A549 treated with CpdA at 1 μM for 4 hours (cell line): ENCODE measurements around the gene RNF103. TPM values are rescaled to one million over a fixed set of nuclear protein-coding genes. Genes with fewer than 3 reads are reported as not detected.

Experiments
- total RNA-seq: library from RNA; stranded (reverse); fragments of 200-300 nt; extraction: Qiagen RNA extraction; gene quantifications from 5 replicates; pipeline ENCODE4 v1.2.3, GENCODE V29; 2022; ENCODE audit warnings: low read depth

Gene RNF103
- 30.9 to 40.0 TPM (median 37.8 TPM) in 5 replicates for total RNA-seq

GRCh38 chr2:86623494-86624266, at the start of gene RNF103:
Gene RNF103 (minus strand): TSS chr2:86623865. CDS start chr2:86622886, 979 bp downstream.

GRCh38 chr2:86562922-86563649, 60.6 kb downstream of the RNF103 start, which contains the start of gene CHMP3:
Gene CHMP3 (minus strand): TSS chr2:86563443. CDS start chr2:86563348, 95 bp downstream.

Other genes starting within 250 kb of the RNF103 start
- 24.1 to 39.9 TPM (median 31.4 TPM) in 5 replicates for gene KDM3A, start 182.5 kb downstream of the RNF103 start, total RNA-seq
- 120 to 133 TPM (median 129 TPM) in 5 replicates for gene CHMP3, start 60.4 kb downstream of the RNF103 start, total RNA-seq
- gene RMND5A, start 96.4 kb upstream of the RNF103 start, total RNA-seq = 21.7 to 25.8 TPM (median 23.3 TPM) in 5 replicates
- 0.20 to 0.39 TPM (median 0.25 TPM) in 5 replicates for gene CD8A, start 167.0 kb upstream of the RNF103 start, total RNA-seq
- not detected in 5 replicates for gene CD8B, start 238.0 kb upstream of the RNF103 start, total RNA-seq